Glutamatergic neuron (in vitro differentiated cells): Measurements from ENCODE around the gene CRNKL1. TPM values are rescaled to one million over a fixed set of nuclear protein-coding genes. Genes with fewer than 3 reads are reported as not detected.

Experiments
- DNase-seq: peaks from one replicate; pipeline ENCODE4 v3.0.0; 2022
- H3K27ac Mint-ChIP-seq: one replicate; pipeline ENCODE4 v1.8.0; 2020; ENCODE audit warnings: mild to moderate bottlenecking, mixed read lengths, inconsistent platforms; ENCODE audit not compliant: unreplicated experiment
- H3K27me3 Mint-ChIP-seq: one replicate; pipeline ENCODE4 v1.8.0; 2020; ENCODE audit warnings: mild to moderate bottlenecking, moderate library complexity, mixed read lengths, inconsistent platforms; ENCODE audit not compliant: unreplicated experiment
- H3K36me3 Mint-ChIP-seq: one replicate; pipeline ENCODE4 v1.8.0; 2020; ENCODE audit warnings: mild to moderate bottlenecking, mixed read lengths, inconsistent platforms; ENCODE audit not compliant: unreplicated experiment
- H3K4me1 Mint-ChIP-seq: one replicate; pipeline ENCODE4 v1.8.0; 2020; ENCODE audit warnings: mild to moderate bottlenecking, low read depth, mixed read lengths, inconsistent platforms; ENCODE audit not compliant: unreplicated experiment
- H3K4me3 Mint-ChIP-seq: one replicate; pipeline ENCODE4 v1.8.0; 2020; ENCODE audit warnings: mild to moderate bottlenecking, mixed read lengths, inconsistent platforms; ENCODE audit not compliant: unreplicated experiment
- H3K9me3 Mint-ChIP-seq: one replicate; pipeline ENCODE4 v1.8.0; 2020; ENCODE audit warnings: mild to moderate bottlenecking, moderate library complexity, mixed read lengths, inconsistent platforms; ENCODE audit not compliant: unreplicated experiment
- CTCF ChIP-seq: fragments of 200-600 bp; sonication (generic); IDR thresholded peaks from one replicate; pipeline ENCODE4 v1.5.0; 2021; ENCODE audit not compliant: partially characterized antibody, unreplicated experiment
- total RNA-seq: library from RNA; stranded (reverse); fragmentation: NEBNext Ultra II Directional; extraction: Animal tissue kit (Norgen Biotek cat#: 25700); gene quantifications from one replicate; pipeline ENCODE4 v1.2.1, GENCODE V29; 2021; ENCODE audit not compliant: unreplicated experiment

CRNKL1 gene
- total RNA-seq, 1 donor from 2014 or later: 28.7 TPM

GRCh38 chr20:19991308-19991707 lies 61.0 kb downstream of the CRNKL1 start:
- Mint-ChIP-seq H3K27me3 (no peaks in the 10 kb centered on the region), H3K36me3 (no peaks in the 10 kb centered on the region), H3K27ac (no peak overlapping the region), H3K4me1 (peaks cover 36% of the 10 kb centered on the region), H3K9me3 (no peaks in the 10 kb centered on the region), H3K4me3 (no peak overlapping the region)
- no peak for TF ChIP-seq CTCF
- DNase-seq: no peak

- H3K36me3 Mint-ChIP-seq: no peaks in the 10 kb centered on the region
- H3K27me3 Mint-ChIP-seq: no peaks in the 10 kb centered on the region
- DNase-seq: no peak
- no peak overlapping the region for H3K4me3 Mint-ChIP-seq
- H3K4me1 Mint-ChIP-seq: peaks cover 36% of the 10 kb centered on the region
- H3K27ac Mint-ChIP-seq: no peak overlapping the region
- no peak for TF ChIP-seq CTCF
- no peaks in the 10 kb centered on the region for H3K9me3 Mint-ChIP-seq
These were observed 61.4 kb downstream of the CRNKL1 start for GRCh38 chr20:19990850-19991249.

- no peaks in the 10 kb centered on the region for H3K36me3 Mint-ChIP-seq
- H3K27ac Mint-ChIP-seq: peak overlapping the region; percentile 6
- H3K27me3 Mint-ChIP-seq: no peaks in the 10 kb centered on the region
- peaks cover 19% of the 10 kb centered on the region for H3K4me1 Mint-ChIP-seq
- peaks cover 6% of the 10 kb centered on the region for H3K9me3 Mint-ChIP-seq
- no peak for TF ChIP-seq CTCF
- DNase-seq: no peak
- no peak overlapping the region for H3K4me3 Mint-ChIP-seq
These were observed 65.2 kb downstream of the CRNKL1 start for GRCh38 chr20:19987046-19987445.

- Mint-ChIP-seq H3K9me3 (peaks cover 6% of the 10 kb centered on the region), H3K4me3 (no peak overlapping the region), H3K36me3 (no peaks in the 10 kb centered on the region), H3K4me1 (peaks cover 15% of the 10 kb centered on the region), H3K27me3 (peaks cover 5% of the 10 kb centered on the region), H3K27ac (peak overlapping the region; percentile 8)
- DNase-seq: no peak
- TF ChIP-seq CTCF: no peak
These were observed 65.8 kb downstream of the CRNKL1 start for GRCh38 chr20:19986419-19986818.

Other genes with a start within 250 kb of the CRNKL1 start
- 33.5 TPM for gene NAA20, start 35.1 kb downstream of the CRNKL1 start, total RNA-seq
- 5.0 TPM for gene CFAP61, start 66 bp upstream of the CRNKL1 start, total RNA-seq